HG02973 (cell line): ENCODE results near the gene AUTS2.

Experiments used
- ATAC-seq: cut with Tn5 transposase; IDR thresholded peaks from one replicate; pipeline ENCODE4 v1.9.1; 2021; ENCODE audit warnings: moderate library complexity; ENCODE audit not compliant: unreplicated experiment

Gene AUTS2

DNA sequence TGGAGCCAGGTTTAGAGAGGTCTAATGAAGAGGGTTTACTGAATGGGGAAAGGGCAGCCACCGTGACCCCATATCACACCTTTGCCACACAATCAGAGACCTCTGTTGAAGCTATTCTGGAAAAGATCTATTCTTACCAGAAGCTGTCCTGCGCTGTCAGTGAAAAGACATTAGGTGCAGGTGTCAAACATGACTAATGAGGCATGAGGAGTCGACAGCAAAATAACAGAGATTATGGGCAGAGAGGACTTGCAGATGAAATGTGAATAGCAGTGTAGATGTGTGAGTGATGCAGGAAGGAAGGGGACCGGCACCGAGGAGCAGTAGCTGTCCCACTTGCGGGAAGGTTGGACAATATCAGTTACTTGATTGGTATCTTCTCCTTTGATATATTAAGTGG is 906.0 kb downstream of the AUTS2 start:
- no peak for ATAC-seq

- ATAC-seq, result no peak
These were observed 907.2 kb downstream of the AUTS2 start for GRCh38 chr7:70505468-70505867.

DNA sequence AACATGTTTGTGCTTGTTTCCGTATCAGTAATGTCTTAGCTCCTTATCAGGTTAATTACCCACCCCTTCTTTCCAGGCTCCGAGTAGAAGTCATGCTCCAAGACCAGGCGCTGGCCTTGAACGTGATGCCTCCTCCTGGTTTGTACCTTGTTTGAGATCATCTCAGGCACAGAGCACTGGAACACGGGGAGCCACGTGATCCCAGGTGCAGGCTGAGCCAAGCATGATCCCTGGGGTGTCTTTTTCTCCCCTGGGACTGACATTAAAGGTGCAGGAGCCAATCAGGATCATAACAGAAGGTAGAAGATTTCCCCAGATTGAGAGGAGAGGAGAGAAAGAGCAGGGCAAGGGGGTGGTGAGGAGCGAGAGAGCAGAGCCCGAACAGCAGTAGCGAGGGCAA is 907.6 kb downstream of the AUTS2 start:
- ATAC-seq, result no peak

DNA sequence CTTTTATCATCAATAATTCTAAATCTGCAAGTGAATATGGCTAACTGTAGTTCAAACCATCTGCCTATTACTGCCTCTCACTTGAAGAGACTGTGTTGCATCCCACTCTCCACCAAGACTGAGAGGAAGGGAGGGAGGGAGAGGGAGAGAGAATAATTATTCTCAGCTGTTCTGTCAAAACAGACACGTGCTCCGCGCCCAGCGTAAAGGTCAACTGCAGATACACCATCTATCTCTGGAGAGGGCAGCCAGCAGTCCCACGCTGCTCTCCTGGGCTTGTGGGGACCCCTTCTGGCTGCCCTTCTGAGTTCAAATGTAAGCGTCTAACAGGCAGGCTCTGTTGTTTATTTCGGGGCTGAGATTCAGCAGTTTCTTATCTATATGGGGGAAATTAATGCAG is 908.2 kb downstream of the AUTS2 start:
- ATAC-seq, result no peak

GRCh38 chr7:70512144-70512543 is 913.9 kb downstream of the AUTS2 start:
- ATAC-seq, result no peak

DNA sequence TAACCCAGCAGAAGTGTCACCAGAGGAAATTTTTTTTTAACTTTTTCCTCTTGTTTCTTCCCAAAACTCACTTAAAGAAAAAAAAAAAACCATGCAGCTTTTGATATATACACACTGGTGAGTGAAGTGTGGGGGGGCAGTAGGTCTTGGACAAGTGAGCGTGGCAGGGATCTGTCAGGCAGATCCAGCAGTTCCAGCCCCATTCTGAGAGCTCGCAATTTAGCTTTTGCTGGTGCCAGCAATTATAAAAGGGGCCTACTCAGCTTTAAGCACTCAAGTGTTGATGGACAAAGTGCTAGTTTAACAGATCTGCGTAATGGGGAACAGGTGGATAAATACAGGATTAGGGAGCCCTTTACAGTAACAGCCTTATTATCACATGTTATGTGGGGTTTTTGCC is 914.5 kb downstream of the AUTS2 start:
- ATAC-seq, result no peak

DNA sequence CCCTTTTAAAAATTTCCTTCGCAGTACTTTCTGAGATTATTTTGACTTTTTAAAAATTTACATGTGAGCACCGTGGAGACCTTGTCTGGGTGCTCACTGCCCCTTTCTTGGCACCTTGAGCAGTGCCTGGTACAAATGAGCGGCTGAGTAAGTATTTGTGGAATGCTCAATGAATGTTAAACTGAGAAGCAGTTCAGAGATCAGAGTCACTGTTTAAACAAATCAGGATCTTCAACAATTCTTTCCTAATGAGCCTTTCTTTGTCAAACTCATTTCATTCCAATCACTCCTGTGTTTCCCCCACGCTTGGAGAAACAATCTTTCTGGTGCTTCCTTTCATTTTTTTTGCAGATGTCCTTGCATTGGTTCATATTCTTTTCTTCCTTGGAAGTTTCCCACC is 922.3 kb downstream of the AUTS2 start:
- ATAC-seq, result no peak

DNA sequence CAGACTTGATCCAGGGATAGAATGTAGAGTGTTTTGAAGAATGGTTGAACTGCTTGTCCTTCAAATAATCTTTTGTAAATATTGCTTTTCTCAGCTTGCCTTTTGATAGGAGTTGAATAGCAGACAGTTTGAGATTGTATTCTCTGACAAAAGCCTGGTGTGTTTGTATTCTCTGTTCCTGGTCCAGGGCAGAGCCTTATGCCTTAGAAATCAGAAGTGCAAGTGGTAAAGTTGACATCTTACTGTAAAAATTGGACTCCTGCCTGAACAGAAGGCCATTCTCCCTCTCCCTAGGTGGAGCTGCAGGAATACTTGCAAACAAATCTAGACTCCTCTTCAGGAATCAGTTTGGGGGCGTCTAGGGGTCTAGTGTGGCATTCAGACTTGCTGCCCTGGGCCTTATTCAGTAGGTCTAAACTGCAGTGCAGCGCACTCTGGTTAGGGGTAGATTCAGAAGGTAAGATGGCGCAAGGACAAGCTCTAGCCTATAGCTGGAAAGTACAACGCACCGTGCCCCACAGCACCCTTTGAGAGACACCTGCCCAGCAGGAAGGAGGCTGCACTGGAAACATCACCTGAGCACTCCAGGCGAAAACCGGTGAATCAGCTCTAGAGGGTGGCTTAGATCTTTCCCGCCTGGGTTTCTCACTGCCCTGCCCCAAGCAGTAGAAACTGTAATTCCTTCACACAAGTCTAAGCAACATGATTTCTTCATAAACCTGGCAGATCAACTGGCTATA is 925.1 kb downstream of the AUTS2 start:
- no peak for ATAC-seq

DNA sequence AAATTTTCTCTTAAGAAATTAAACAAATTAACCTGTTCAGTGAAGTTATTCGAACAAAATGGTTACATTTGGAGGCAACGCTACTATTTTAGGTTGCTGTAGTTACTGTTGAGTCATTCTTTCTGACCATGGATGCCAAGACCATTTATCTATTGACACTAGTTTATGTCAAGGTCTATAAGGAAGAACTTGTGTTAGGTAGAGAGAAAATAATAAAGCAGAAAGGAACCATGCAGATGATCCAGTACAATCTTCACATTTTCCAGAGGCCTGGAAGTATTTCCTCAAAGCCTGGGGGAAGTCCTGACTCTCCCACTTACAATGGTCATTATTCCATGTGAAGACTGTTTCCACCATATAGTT is 925.7 kb downstream of the AUTS2 start:
- no peak for ATAC-seq

- ATAC-seq, result no peak
These were observed 927.7 kb downstream of the AUTS2 start for GRCh38 chr7:70525991-70526390.

- ATAC-seq, result no peak
These were observed 929.3 kb downstream of the AUTS2 start for GRCh38 chr7:70527520-70528115.

DNA sequence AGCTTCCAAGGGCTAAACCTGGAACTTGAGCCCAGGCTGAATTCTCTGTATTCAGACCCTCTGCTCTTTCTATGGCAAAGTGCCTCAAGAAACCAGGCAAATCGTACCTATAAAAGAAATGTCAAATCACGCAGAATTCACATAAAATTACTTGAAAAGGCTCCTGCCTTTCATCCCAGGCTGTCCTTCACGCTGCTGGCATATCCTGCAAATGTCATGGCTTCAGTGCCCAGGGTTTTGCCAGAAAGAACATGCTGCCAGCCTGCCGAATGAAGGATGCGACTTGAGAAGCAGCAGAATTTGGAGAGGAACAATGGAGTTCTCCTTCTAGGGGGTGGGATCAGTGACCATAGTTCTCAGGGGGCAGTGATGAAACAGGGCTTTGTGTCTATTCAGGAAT is 931.2 kb downstream of the AUTS2 start:
- no peak for ATAC-seq

- no peak for ATAC-seq
These were observed 931.8 kb downstream of the AUTS2 start for GRCh38 chr7:70529914-70530585.

- no peak for ATAC-seq
These were observed 935.3 kb downstream of the AUTS2 start for GRCh38 chr7:70533614-70534013.

GRCh38 chr7:70539205-70539604 is 940.9 kb downstream of the AUTS2 start:
- ATAC-seq, result no peak

- no peak for ATAC-seq
These were observed 941.3 kb downstream of the AUTS2 start for GRCh38 chr7:70539617-70540016.

GRCh38 chr7:70540641-70541040 is 942.4 kb downstream of the AUTS2 start:
- ATAC-seq, result no peak

GRCh38 chr7:70542750-70543376 is 944.6 kb downstream of the AUTS2 start:
- ATAC-seq, result no peak

GRCh38 chr7:70544016-70544415 is 945.7 kb downstream of the AUTS2 start:
- ATAC-seq, result no peak

DNA sequence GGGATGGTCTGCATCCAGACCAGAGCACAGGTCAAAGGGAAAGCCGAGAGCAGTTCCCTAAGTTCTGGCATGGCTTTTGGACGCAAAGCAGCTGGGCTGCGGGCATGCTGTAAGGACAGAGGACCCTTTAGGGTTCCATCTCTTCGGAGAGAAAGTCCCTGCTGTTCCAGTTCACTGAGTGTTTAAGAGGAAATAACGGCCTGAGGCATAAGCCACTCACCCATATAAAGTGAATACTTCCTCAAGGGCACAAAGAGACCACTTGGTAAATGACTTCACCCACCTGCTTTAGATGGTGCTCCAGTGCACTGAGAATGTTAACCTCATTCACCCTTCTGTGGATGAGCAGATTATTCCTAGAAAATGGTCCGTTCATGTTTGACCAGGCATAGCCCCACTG is 946.9 kb downstream of the AUTS2 start:
- ATAC-seq, result no peak

GRCh38 chr7:70552141-70552540 is 953.9 kb downstream of the AUTS2 start:
- ATAC-seq, result no peak

- ATAC-seq, result no peak
These were observed 955.1 kb downstream of the AUTS2 start for GRCh38 chr7:70553364-70553763.
